ENCODE measurements around the gene UBR1.

Gene UBR1

GRCh38 chr15:42986693-42987342 lies 119.0 kb downstream of the UBR1 start:
- TF ChIP-seq EP300 (IDR thresholded peaks at IDR 0.05; ENCODE audit: borderline replicate concordance) (no peak), TCF12 (IDR thresholded peaks at IDR 0.05; ENCODE audit: low read depth) (no peak), MAX (IDR thresholded peaks at IDR 0.05) (no peak), ZBTB7A (IDR thresholded peaks at IDR 0.05; ENCODE audit: low read depth) (no peak), FOXM1 (IDR thresholded peaks at IDR 0.05; ENCODE audit: borderline replicate concordance, low read depth) (no peak), TAF1 (IDR thresholded peaks at IDR 0.05; ENCODE audit: low read depth) (no peak), YY1 (IDR thresholded peaks at IDR 0.05; ENCODE audit: low read depth) (no peak), CEBPB (IDR thresholded peaks at IDR 0.05) (no peak), USF1 (IDR thresholded peaks at IDR 0.05) (no peak), REST (IDR thresholded peaks at IDR 0.05; ENCODE audit: low read depth) (no peak), EGR1 (IDR thresholded peaks at IDR 0.05) (no peak), NFIC (IDR thresholded peaks at IDR 0.05) (no peak)

- no peak for TF ChIP-seq REST (IDR thresholded peaks at IDR 0.05; ENCODE audit: low read depth)
- TF ChIP-seq CREB1 (IDR thresholded peaks at IDR 0.05; ENCODE audit: low read depth): no peak
- no peak for TF ChIP-seq NFIC (IDR thresholded peaks at IDR 0.05)
- TF ChIP-seq YY1 (IDR thresholded peaks at IDR 0.05; ENCODE audit: low read depth): no peak
- TF ChIP-seq TCF12 (IDR thresholded peaks at IDR 0.05; ENCODE audit: low read depth): no peak
- no peak for TF ChIP-seq TAF1 (IDR thresholded peaks at IDR 0.05; ENCODE audit: low read depth)
- no peak for TF ChIP-seq FOXM1 (IDR thresholded peaks at IDR 0.05; ENCODE audit: borderline replicate concordance, low read depth)
- TF ChIP-seq TEAD4 (IDR thresholded peaks at IDR 0.05): no peak
- no peak for TF ChIP-seq USF1 (IDR thresholded peaks at IDR 0.05)
- TF ChIP-seq CEBPB (IDR thresholded peaks at IDR 0.05): no peak
- TF ChIP-seq EGR1 (IDR thresholded peaks at IDR 0.05): no peak
- no peak for TF ChIP-seq RAD21 (IDR thresholded peaks at IDR 0.05; ENCODE audit: low read depth)
- TF ChIP-seq ZBTB7A (IDR thresholded peaks at IDR 0.05; ENCODE audit: low read depth): no peak
- TF ChIP-seq MAX (IDR thresholded peaks at IDR 0.05): no peak
- no peak for TF ChIP-seq EP300 (IDR thresholded peaks at IDR 0.05; ENCODE audit: borderline replicate concordance)
These were observed 121.3 kb downstream of the UBR1 start for GRCh38 chr15:42984493-42985034.

GRCh38 chr15:42974202-42974862 lies 131.5 kb downstream of the UBR1 start:
- TF ChIP-seq REST (IDR thresholded peaks at IDR 0.05; ENCODE audit: low read depth) (no peak), TEAD4 (IDR thresholded peaks at IDR 0.05) (no peak), EGR1 (IDR thresholded peaks at IDR 0.05) (no peak), MAX (IDR thresholded peaks at IDR 0.05) (no peak), NFIC (IDR thresholded peaks at IDR 0.05) (no peak), TAF1 (IDR thresholded peaks at IDR 0.05; ENCODE audit: low read depth) (no peak), CREB1 (IDR thresholded peaks at IDR 0.05; ENCODE audit: low read depth) (no peak), USF1 (IDR thresholded peaks at IDR 0.05) (no peak), FOXM1 (IDR thresholded peaks at IDR 0.05; ENCODE audit: borderline replicate concordance, low read depth) (no peak), EP300 (IDR thresholded peaks at IDR 0.05; ENCODE audit: borderline replicate concordance) (no peak), RAD21 (IDR thresholded peaks at IDR 0.05; ENCODE audit: low read depth) (no peak), YY1 (IDR thresholded peaks at IDR 0.05; ENCODE audit: low read depth) (no peak), TCF12 (IDR thresholded peaks at IDR 0.05; ENCODE audit: low read depth) (no peak), CEBPB (IDR thresholded peaks at IDR 0.05) (no peak), ZBTB7A (IDR thresholded peaks at IDR 0.05; ENCODE audit: low read depth) (no peak)

All from Ishikawa (cell line).